Panc1 (cell line): ENCODE data around the gene DNAH9. TPM values are rescaled to one million over a fixed set of nuclear protein-coding genes. Genes with fewer than 3 reads are reported as not detected.

Experiments used
- ATAC-seq: fragments of 200-7000 bp; cut with Tn5 transposase; 2 replicates; pipeline ENCODE4 v1.9.1; 2020; ENCODE audit warnings: mild to moderate bottlenecking, moderate library complexity
- BruUV-seq: library from RNA; stranded (reverse); fragments of 400-500 nt; replicated peaks from 2 replicates; lab custom pipeline; 2021; lab: Mats Ljungman, UMichigan
- CTCF ChIA-PET: fragments of 300-600 bp; sonication (Branson Sonifier 250); formaldehyde crosslinking; loops from one replicate; lab custom pipeline; 2022; ENCODE audit warnings: antibody characterized with exemption; lab: Charles Lee
- POLR2A ChIA-PET: fragments of 300-600 bp; sonication (Branson Sonifier 250); formaldehyde crosslinking; loops from one replicate; lab custom pipeline; 2022; ENCODE audit warnings: antibody characterized with exemption; lab: Charles Lee
- DNase-seq: peaks from one replicate; pipeline ENCODE4 v3.0.0-alpha.2; 2010; ENCODE audit warnings: low read depth, low spot score
- H3K27ac ChIP-seq: 2 replicates; pipeline ENCODE4 v1.5.1; 2011; ENCODE audit warnings: mild to moderate bottlenecking, low read length, inconsistent platforms
- H3K27me3 ChIP-seq: fragments of 200-500 bp; sonication (Bioruptor generic); 2 replicates; pipeline ENCODE4 v1.6.0; 2014; ENCODE audit warnings: low read length, inconsistent platforms; ENCODE audit not compliant: control insufficient read depth, insufficient read depth
- H3K36me3 ChIP-seq: fragments of 200-500 bp; sonication (Bioruptor generic); 2 replicates; pipeline ENCODE4 v1.5.1; 2014; ENCODE audit warnings: inconsistent platforms, mild to moderate bottlenecking, low read length, moderate library complexity; ENCODE audit not compliant: control insufficient read depth, insufficient read depth
- H3K4me1 ChIP-seq: 2 replicates; pipeline ENCODE4 v1.5.1; 2011; ENCODE audit warnings: inconsistent platforms, mild to moderate bottlenecking, low read length, moderate library complexity; ENCODE audit not compliant: control insufficient read depth, insufficient read depth
- H3K4me3 ChIP-seq, 2 experiments: 2 replicates each; pipeline ENCODE4 v1.5.1; 2011 to 2012; ENCODE audit warnings: low read depth in 2 of 2, low read length in 2 of 2, mild to moderate bottlenecking in 2 of 2, inconsistent platforms in 1 of 2, moderate library complexity in 1 of 2
- H3K9me3 ChIP-seq: fragments of 200-500 bp; sonication (Bioruptor generic); 2 replicates; pipeline ENCODE4 v1.5.1; 2014; ENCODE audit warnings: low read depth, mild to moderate bottlenecking, inconsistent platforms, low read length, moderate library complexity; ENCODE audit not compliant: control insufficient read depth, insufficient read depth
- CTCF ChIP-seq: fragments of 450-650 bp; IDR thresholded peaks from 2 replicates; pipeline ENCODE4 v1.5.1; 2017; ENCODE audit warnings: mild to moderate bottlenecking
- POLR2AphosphoS5 ChIP-seq: IDR thresholded peaks from 2 replicates; pipeline ENCODE4 v1.6.1; 2012; ENCODE audit warnings: mild to moderate bottlenecking, low read depth, low read length, moderate library complexity
- REST ChIP-seq, 2 experiments: IDR thresholded peaks; 2 replicates each; pipeline ENCODE4 v1.6.1; 2011 to 2012; ENCODE audit warnings: low read depth in 2 of 2, control low read depth in 1 of 2, low read length in 1 of 2, mild to moderate bottlenecking in 1 of 2, moderate library complexity in 1 of 2; ENCODE audit not compliant: insufficient read depth in 1 of 2
- SIN3A ChIP-seq: IDR thresholded peaks from 2 replicates; pipeline ENCODE4 v1.6.1; 2012; ENCODE audit warnings: low read depth, mild to moderate bottlenecking, low read length, moderate library complexity, borderline replicate concordance; ENCODE audit not compliant: insufficient read depth
- TCF7L2 ChIP-seq: IDR thresholded peaks from 2 replicates; pipeline ENCODE4 v1.6.1; 2011; ENCODE audit warnings: mild to moderate bottlenecking, low read depth, low read length, inconsistent platforms
- in situ Hi-C: cut with HindIII; loops from 2 replicates; pipeline ENCODE4 v1.10.0; 2016; ENCODE audit warnings: low sequenced_read_pairs, low pct_unique_long_range_greater_than_20kb
- intact Hi-C: fragments of 100-400 bp; cut with micrococcal nuclease; formaldehyde crosslinking; loops from one replicate; pipeline ENCODE4 v1.10.0; 2022; ENCODE audit not compliant: unreplicated experiment
- total RNA-seq: library from RNA; stranded (reverse); gene quantifications from one replicate; pipeline ENCODE4 v1.2.1, GENCODE V29; 2021; ENCODE audit not compliant: unreplicated experiment

Gene DNAH9
- total RNA-seq, 1 experiment from 2014 or later = not detected

GRCh38 chr17:11996722-11997146 is 398.5 kb downstream of the DNAH9 start:
- intact Hi-C loops = no loop called here
- ChIA-PET CTCF (no interaction called here), POLR2A (interaction anchor here (0.5 to 1.0 kb wide), 4 partner anchors 10 to 1211 kb away, joined by 3 to 8 read pairs (median 4); no protein-coding TSS in a partner anchor)
- Histone ChIP-seq H3K4me1 (no peaks in the 10 kb centered on the region; the same call in 1 of the 2 replicates), H3K27ac (peak overlapping the region; percentile 91), H3K27me3 (no peaks in the 10 kb centered on the region), H3K4me3 (peak overlapping the region; percentile 83 to 88), H3K9me3 (no peaks in the 10 kb centered on the region), H3K36me3 (no peaks in the 10 kb centered on the region; the same call in 1 of the 2 replicates)
- DNase-seq = no peak
- in situ Hi-C loops = no loop called here
- BruUV-seq = no TSS peak
- no peak for ATAC-seq
- no peak for TF ChIP-seq REST (IDR thresholded peaks at IDR 0.05; ENCODE audit: insufficient read depth in 1 of 2, low read depth in 2 of 2, low read length in 1 of 2)
- no peak for TF ChIP-seq CTCF
- no peak for TF ChIP-seq SIN3A
- no peak for TF ChIP-seq POLR2AphosphoS5
- TF ChIP-seq TCF7L2 = no peak

GRCh38 chr17:11997147-11997971 is 399.1 kb downstream of the DNAH9 start, which contains the start of gene ZNF18:
Gene ZNF18, minus strand, starts transcription at chr17:11997475. Its CDS starts 4,646 bp downstream, at chr17:11992829.
- H3K4me1 ChIP-seq = no peaks in the 10 kb centered on the region; the same call in 1 of the 2 replicates
- H3K9me3 ChIP-seq = no peaks in the 10 kb centered on the region
- in situ Hi-C loops = no loop called here
- ChIA-PET CTCF (no interaction called here), POLR2A (interaction anchor here (0.5 to 1.0 kb wide), 5 partner anchors 9 to 1212 kb away, joined by 3 to 8 read pairs (median 4); no protein-coding TSS in a partner anchor)
- ATAC-seq = peak; percentile 99
- no peaks in the 10 kb centered on the region for H3K27me3 ChIP-seq
- H3K4me3 ChIP-seq = peak within 1 kb of the TSS; percentile 83 to 88
- intact Hi-C loops = no loop called here
- TF ChIP-seq SIN3A (0 out of 2 replicates have a peak, but pooled peaks have one; percentile 2), REST (IDR thresholded peaks at IDR 0.05; ENCODE audit: insufficient read depth in 1 of 2, low read depth in 2 of 2, low read length in 1 of 2) (0 out of 4 replicates have a peak, but pooled peaks of 1 of the 2 experiments have one; percentile 4), CTCF (no peak), POLR2AphosphoS5 (peak; percentile 93), TCF7L2 (no peak)
- H3K36me3 ChIP-seq = no peaks in the 10 kb centered on the region; the same call in 1 of the 2 replicates
- no TSS peak for BruUV-seq
- H3K27ac ChIP-seq = peak within 1 kb of the TSS; percentile 91
- peak; percentile 57 for DNase-seq
